ENCODE results near the gene MRGPRE. TPM values are rescaled to one million over a fixed set of nuclear protein-coding genes. Genes with fewer than 3 reads are reported as not detected.

The MRGPRE gene
- total RNA-seq, 1 donor from 2014 or later: 0.29 TPM

DNA sequence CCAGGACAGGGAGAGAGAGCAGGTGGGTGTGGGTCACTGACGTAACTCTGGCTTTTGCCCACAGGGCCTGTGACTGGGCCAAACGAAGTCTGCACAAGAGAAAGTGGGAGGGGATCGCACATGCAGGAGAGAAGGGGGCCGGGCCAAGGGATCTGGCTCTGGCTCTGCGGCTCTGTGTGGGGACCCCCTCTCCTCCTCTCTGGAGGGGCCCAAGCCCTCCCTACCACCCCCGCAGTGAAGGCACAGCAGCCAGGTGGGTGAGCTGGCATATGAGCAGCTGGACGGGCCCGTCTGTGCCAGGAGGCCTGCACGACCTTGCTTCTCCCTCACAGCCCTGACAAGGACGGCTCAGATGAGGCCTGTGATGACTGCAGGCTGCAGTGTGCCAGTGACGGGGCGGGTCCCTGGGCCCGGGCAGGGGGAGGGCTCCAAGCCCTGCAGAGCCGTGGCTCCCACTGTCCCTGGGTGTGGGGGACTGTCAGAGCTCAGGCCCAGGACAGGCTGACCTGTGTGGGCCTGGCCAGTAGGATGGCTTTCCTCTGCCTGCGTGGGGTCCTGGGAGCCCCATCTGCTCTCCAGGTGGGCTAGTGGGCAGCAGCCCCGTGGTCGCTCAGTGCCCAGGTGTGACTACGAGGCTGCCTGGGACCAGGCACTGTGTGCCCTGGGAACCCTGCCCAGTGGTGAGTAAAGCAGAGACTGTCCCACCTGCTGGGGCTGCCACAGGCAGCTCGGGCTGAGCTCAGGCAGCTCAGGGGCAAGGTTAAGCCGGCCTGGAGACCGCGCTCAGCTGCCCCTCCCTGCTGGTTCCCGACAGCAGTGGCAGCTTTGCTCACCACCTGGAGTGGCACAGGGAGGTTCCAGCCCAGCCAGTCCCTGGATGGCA lies 35.8 kb downstream of the MRGPRE start:
- no peak for DNase-seq (ENCODE audit: low spot score)

- no peak for DNase-seq (ENCODE audit: low spot score)
Measured at GRCh38 chr11:3195251-3196160, 36.7 kb downstream of the MRGPRE start.

DNA sequence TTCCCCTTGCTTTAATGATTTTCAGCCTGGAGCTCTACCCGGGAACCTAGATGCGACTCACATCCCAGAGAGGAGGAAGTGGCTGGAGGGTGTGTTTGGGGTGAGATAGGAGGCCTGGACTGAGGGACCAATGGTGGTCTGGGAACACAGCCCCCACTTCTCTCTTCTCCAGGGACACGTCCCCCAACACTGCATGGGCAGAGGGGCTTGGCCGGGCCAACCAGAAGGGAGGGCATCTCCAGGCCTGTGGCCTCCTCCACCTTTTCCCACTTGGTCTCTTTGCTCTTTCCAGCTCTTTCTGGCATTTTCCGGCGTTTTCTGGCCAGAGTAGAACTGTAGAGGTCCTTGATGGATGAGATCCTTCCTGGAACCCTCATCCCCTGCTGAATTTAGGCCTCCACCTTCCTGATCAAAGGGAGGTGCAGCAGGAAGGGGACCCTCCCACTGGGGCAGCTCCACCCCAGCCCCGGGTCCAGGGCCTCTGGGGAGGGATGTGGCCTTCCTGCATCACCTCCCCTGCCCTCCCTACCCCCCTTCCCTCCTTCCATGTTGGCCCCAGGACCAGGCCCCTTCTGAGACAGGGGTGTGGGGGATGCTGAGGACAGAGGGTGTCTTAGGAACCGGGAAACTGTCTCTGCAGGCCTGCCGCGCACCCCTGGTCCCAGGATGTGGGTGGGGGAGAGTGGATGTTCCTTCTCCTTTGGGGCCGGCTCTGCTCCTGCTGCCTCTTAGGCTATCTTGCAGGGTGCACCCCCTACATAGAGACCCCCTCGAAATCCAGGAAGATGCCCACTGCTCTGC lies 38.0 kb downstream of the MRGPRE start:
- no peak for DNase-seq (ENCODE audit: low spot score)

GRCh38 chr11:3193373-3194015 lies 38.7 kb downstream of the MRGPRE start:
- DNase-seq (ENCODE audit: low spot score): no peak

GRCh38 chr11:3192511-3193372 lies 39.5 kb downstream of the MRGPRE start:
- no peak for DNase-seq (ENCODE audit: low spot score)

GRCh38 chr11:3191586-3192324 lies 40.5 kb downstream of the MRGPRE start:
- DNase-seq (ENCODE audit: low spot score): no peak

GRCh38 chr11:3190600-3190999 lies 41.6 kb downstream of the MRGPRE start:
- no peak for DNase-seq (ENCODE audit: low spot score)

GRCh38 chr11:3189886-3190583 lies 42.2 kb downstream of the MRGPRE start:
- DNase-seq (ENCODE audit: low spot score): no peak

DNA sequence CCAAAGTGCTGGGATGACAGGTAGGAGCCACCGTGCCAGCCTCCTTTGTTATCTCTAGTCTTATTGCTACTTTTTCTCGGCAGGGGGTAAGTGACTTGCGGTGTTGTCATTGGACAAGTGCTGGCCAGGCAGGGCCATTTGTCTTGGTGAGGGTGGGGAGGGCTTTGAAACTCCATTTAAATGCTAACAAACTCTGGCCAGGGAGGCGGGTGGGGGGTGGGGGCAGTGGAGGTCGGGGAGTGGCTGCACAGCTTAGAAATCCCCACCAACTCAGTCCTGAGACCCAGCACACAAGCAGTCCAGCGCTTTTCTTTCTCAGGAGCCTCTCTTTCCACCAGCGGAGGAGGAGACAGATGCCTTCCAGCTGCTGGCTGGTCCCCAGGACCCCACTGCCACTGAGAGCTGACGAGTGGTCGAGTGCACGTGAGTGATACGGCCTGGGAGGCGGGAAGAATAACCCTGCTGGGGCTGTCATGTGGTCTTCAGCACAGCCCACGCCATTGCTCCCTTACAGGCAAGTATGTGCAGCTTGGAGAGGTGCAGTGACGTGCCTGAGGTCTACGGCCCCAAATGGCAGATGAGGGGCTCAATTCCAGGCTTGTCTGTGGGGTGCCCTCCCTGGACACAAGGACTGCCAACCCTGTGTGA lies 42.9 kb downstream of the MRGPRE start:
- no peak for DNase-seq (ENCODE audit: low spot score)

DNA sequence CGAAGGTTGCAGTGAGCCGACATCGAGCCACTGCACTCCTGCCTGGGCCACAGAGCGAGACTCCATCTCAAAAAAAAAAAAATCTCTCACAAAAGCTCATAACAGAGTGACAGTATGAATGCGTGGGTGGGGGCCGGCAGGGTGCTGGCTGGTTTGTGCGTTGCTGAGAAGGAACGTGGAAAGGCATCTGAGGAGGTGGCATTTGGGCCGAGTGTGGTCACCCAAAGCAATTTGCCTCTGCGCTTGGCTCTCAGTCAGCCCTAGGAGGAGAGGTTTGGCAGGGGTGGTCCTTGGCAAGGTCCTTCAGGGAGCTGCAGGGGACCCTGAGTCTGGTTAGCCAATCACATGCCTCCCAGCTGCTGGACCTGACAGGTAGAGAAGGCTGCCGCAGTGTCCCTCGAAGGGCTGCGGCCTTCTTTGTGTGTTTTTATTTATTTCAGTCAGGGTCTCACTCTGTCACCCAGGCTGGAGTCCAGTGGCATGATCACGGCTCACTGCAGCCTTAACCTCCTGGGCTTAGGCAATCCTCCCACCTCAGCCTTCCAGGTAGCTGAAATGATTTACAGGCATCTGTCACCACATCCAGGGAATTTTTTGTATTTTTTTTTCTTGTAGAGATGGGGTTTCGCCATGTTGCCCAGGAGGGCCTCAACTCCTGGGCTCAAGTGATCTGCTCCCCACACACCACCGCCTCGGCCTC lies 43.6 kb downstream of the MRGPRE start:
- DNase-seq (ENCODE audit: low spot score): no peak

GRCh38 chr11:3186166-3186953 lies 45.9 kb downstream of the MRGPRE start:
- no peak for DNase-seq (ENCODE audit: low spot score)

- DNase-seq (ENCODE audit: low spot score): no peak
Measured at GRCh38 chr11:3184732-3185347, 47.4 kb downstream of the MRGPRE start.

DNA sequence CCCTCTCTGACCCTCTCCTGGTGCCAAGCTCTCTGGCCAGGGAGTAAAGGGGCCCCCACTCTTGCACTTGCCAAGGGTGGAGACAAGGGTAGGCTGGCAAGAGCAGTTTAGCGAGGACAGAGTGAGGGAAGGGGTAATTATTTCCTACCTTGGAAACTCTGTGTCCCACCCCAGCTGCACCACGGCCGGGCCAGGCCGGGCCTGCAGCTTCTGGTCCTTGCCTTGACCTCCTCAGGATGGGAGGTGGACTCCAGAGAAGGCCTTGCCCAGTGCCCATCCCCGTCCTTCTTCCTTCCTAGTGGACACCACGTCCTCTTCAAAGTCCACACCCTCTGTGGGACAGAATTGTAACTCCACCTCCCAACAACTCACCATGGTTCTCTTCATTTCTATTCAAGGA lies 48.7 kb downstream of the MRGPRE start:
- DNase-seq (ENCODE audit: low spot score): no peak

- DNase-seq (ENCODE audit: low spot score): no peak
Measured at GRCh38 chr11:3182462-3182852, 49.8 kb downstream of the MRGPRE start.

DNA sequence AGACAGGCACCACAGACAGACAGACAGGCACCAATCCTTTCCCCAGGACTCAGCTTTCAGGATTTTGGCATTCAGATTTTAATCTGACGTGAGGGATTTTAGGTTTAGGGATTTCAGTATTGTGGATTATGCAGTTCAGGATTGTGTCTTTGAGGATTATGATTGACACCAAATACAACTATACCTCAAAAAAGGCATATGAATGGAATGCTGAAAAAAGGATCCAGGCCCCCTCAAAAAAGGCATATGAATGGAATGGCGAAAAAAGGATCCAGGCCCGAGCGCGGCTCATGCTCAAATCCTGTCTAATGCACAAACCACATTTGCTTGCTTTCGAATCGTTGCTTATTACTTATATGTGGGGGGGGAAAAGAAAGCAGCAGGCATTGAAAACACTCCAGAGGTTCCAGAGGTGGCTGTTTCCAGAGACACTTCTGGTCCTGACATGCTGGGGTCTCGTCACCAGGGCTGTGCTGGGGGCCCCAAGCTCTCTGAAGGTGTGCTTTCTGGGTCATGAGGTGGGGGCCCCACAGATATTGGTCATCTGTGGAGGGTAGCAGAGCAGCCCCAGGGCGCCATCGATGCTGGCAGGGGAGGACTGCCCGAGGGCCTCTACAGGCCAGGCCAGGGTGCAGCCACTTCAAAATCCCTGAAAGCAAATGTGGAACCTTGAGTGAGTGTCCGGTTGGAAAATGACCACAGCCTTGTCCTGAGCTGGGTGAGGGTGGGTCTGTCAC lies 50.3 kb downstream of the MRGPRE start:
- DNase-seq (ENCODE audit: low spot score): no peak

- DNase-seq (ENCODE audit: low spot score): no peak
Measured at GRCh38 chr11:3180869-3181268, 51.3 kb downstream of the MRGPRE start.
